HG02763 (cell line): ENCODE results near the gene PNPLA6.

ENCODE experiments used
- ATAC-seq: cut with Tn5 transposase; IDR thresholded peaks from one replicate; pipeline ENCODE4 v1.9.1; 2021; ENCODE audit warnings: mild to moderate bottlenecking, moderate library complexity; ENCODE audit not compliant: unreplicated experiment

The PNPLA6 gene

DNA sequence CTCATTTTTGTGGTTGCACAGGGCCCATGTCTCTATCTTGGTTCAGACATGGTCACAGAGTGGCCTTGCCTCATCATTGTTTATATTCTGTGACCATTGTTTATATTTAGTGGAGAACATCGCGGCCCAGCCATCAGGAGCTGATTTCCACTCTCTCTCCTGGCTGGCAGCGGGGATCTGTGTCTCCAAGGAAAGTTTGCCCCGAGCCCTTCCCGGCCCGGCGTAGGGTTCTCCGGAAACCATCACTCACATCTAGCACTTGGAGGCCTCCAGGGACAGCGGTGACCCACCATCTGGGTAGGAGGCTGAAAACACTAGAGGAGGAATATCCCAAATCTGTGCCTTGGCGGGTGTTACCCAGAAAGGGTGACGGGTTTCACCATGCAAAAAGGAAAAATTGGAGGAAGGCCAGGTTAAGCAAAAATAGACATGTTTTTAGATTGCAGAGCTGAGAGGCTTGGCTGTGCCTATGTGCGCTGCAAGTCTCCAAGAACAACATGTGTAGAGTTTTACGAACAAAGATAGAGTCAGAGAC, 20.3 kb upstream of the PNPLA6 start:
- ATAC-seq, result no peak

- no peak for ATAC-seq
Observed at GRCh38 chr19:7515645-7516151, 19.8 kb upstream of the PNPLA6 start, which contains the start of gene ZNF358. Gene ZNF358 (plus strand): TSS chr19:7516103. CDS start chr19:7519243, 3,140 bp downstream.

- ATAC-seq, result no peak
Observed at GRCh38 chr19:7516333-7516732, 19.2 kb upstream of the PNPLA6 start.

DNA sequence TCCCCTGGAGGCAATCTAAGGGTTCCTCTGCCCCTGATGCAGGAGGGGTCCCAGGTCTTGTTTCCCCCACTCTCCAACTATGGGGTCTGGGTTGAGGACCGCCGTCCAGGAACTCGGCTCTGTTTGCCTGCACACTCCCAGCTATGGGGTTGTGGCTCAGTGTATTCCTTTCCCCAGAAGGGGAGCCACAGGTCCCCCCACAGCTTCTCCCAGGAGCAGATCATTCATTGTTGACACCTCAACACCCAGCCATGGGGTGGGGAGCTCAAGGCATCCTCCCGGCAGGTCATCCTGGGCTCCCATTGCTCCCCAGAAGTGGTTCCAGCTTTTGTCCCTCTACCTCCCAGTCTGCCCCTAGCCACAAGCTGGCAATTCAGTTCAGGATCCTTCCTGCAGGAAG, 18.6 kb upstream of the PNPLA6 start:
- no peak for ATAC-seq

GRCh38 chr19:7519361-7520130, 16.0 kb upstream of the PNPLA6 start:
- no peak for ATAC-seq

DNA sequence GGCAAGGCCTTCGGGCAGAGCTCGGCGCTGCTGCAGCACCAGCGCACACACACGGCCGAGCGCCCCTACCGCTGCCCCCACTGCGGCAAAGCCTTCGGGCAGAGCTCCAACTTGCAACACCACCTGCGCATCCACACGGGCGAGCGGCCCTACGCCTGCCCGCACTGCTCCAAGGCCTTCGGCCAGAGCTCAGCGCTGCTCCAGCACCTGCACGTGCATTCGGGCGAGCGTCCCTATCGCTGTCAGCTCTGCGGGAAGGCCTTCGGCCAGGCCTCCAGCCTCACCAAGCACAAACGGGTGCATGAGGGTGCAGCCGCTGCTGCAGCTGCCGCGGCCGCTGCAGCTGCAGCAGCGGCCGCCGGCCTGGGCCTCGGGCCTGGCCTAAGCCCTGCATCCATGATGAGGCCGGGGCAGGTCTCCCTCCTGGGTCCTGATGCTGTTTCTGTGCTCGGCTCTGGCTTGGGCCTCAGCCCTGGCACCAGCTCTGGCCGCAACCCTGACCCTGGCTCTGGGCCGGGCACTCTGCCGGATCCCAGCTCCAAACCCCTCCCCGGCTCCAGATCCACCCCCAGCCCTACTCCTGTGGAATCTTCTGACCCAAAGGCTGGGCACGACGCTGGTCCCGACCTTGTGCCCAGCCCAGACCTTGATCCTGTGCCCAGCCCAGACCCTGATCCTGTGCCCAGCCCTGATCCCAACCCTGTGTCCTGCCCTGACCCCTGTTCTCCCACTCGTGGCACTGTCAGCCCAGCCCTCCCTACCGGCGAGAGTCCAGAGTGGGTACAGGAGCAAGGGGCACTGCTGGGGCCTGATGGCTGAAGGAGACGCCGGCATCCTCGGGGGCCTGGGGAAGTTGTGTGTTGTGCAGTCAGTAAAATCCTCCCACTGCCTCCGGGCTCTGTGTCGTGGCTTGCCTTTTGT, 15.1 kb upstream of the PNPLA6 start:
- no peak for ATAC-seq

DNA sequence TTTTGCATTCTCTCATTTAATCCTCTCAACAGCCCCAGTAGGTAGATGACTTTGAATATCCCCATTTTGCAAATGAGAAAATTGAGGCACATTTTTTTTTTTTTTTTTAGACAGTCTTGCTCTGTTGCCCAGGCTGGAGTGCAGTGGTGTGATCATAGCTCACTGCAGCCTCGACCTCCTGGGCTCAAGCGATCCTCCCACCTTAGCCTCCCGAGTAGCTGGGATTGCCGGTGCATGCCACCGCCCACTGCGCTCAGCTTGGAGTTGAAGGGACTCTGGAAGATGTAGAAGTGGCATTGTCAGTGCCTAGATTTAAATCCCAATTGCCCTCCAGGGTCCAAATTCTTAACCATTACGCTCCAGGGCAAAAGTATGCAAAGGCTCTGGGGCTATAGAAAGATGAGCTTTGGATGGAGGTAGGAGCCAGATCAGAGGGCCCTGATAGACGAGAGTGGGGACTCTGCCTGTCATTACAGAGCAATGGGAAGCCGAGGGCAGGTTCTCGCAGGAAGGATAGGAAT, 13.9 kb upstream of the PNPLA6 start:
- no peak for ATAC-seq

- peak; percentile 87 for ATAC-seq
Observed at GRCh38 chr19:7522072-7522922, 13.2 kb upstream of the PNPLA6 start, which contains the start of gene MCOLN1. Gene MCOLN1 (plus strand): TSS chr19:7522624. CDS start chr19:7522751, 127 bp downstream.

DNA sequence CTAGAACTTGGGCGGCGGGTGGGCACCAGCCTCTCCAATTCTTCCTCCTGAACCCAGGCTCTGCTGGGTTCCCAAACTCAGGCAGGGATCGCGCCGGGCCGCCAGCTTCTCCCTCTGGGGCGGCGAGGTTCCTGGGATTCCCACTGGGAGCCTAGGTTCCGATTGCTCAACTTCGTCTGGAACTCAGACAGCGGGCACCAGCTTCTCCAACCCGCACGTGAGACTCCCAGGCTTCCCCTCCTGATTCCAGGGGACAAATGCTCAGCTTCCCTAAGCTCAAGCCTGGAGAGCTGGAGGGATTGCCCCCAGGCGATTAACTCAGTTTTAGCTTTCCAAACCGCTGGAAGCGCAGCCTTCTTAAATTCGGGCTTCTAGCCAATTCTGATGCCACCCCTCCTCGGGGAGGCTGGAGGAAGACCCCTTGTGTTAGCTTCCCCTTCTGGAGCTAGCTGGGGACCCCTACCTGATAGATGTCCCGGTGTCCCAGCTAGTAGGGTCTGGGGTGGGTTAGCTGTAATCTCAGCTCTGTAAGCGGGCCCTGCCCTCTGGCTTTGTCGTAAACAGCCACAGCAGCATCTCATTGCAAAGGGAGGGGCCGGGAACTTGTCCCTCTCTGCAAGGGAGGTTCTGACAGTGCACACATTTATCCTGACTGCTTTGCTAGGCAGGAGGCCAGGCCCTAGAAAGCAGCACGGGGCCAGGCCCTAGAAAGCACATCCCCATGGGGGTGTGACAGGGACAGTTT, 12.4 kb upstream of the PNPLA6 start:
- no peak for ATAC-seq

DNA sequence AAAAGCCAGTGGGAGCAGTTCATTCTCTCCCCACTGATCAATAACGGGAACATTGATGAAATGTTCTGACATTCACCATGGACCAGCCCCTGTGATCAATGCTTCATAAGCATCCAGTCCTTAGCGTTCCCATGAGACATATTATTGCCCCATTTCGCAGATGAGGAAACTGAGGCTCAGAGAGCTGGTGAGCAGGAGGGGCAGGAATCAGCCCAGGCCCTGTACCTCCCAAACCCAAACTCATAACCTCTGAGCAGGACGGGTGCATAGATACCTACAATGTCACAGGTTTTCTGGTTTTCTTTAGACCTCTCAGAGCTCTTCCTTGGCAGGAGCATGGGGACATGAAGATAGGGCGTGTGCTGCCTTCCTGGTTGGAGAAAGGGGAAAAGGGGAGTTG, 11.0 kb upstream of the PNPLA6 start:
- ATAC-seq, result no peak

DNA sequence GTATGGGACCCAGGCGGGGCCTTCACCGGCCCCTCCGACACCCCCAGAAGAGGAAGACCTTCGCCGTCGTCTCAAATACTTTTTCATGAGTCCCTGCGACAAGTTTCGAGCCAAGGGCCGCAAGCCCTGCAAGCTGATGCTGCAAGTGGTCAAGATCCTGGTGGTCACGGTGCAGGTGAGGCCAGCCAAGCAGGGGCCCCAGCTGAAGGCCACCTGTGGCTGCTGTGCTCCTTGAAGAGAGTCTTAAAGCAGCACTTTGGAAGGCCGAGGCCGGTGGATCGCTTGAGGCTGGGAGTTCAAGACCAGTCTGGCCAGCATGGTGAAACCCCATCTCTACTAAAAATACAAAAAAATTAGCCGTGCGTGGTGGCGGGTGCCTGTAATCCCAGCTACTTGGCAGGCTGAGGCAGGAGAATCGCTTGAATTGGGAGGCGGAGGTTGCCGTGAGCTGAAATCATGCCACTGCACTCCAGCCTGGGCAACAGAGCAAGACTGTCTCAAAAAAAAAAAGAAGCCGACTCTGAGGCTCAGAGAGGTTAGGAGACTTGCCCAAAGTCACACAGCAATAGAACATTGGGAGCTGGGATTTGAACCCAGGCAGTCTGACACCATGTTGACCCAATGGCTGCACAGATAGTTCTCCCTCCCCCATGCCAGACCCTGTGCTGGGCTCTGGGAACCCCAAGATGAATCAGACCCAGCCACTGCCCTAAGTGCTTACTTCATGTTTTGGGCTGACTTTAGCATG, 10.4 kb upstream of the PNPLA6 start:
- ATAC-seq, result no peak

- no peak for ATAC-seq
Observed at GRCh38 chr19:7526059-7526929, 9.2 kb upstream of the PNPLA6 start.

DNA sequence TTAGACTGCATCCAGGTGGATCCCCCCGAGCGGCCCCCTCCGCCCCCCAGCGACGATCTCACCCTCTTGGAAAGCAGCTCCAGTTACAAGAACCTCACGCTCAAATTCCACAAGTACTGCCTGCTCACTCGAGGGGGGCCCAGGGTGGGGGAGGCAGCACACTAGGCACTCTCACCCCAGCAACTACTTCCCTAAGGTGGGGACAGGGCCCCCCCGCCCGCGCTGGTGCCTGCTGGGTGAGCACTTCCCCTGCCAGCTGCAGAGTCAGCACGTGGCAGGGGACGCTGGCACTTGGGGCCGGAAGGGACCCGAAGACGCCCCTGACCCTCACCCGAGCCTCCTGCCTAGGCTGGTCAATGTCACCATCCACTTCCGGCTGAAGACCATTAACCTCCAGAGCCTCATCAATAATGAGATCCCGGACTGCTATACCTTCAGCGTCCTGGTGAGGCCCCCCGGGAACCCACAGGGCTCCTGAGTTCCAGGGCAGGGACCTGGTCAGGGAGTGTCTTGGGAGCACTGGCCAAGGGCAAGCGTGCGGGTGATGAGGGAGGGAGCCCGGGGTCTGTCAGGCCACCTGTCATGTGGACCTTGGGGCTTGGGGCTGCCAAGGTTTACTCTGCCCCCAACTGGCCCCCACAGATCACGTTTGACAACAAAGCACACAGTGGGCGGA, 7.9 kb upstream of the PNPLA6 start:
- no peak for ATAC-seq

- no peak for ATAC-seq
Observed at GRCh38 chr19:7528192-7528519, 7.4 kb upstream of the PNPLA6 start.

DNA sequence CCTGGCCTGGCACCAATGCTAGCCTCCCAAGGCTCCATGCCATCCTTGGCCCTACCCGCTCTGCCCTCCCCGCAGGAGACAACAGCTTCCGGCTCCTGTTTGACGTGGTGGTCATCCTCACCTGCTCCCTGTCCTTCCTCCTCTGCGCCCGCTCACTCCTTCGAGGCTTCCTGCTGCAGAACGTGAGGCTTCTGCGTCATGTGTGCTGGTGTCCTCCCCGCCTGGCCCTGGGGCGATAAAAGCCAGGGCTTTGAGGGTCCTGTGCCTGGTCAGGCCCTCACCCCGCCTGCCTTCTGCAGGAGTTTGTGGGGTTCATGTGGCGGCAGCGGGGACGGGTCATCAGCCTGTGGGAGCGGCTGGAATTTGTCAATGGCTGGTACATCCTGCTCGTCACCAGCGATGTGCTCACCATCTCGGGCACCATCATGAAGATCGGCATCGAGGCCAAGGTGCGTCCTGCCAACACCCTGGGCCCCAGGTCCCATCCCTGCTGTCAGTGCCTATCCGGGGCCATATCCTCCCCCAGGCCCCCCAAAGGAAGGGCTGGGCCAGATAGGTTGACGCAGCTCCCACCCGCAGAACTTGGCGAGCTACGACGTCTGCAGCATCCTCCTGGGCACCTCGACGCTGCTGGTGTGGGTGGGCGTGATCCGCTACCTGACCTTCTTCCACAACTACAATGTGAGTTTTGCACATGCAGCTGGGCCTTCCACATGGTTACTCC, 6.8 kb upstream of the PNPLA6 start:
- ATAC-seq, result no peak

GRCh38 chr19:7529246-7529600, 6.3 kb upstream of the PNPLA6 start:
- no peak for ATAC-seq
